Transverse colon (tissue), 3 donors: ENCODE data around the gene RAD51AP1.

Experiments
- CTCF ChIP-seq, 5 experiments: fragments of 200-600 bp in 3 of 5; fragments of 450-650 bp in 2 of 5; sonication (generic) in 3 of 5; IDR thresholded peaks; 1 replicate in 2 of 5; 2 replicates in 3 of 5; pipeline ENCODE4 v1.5.1; 2016 to 2017; ENCODE audit warnings: antibody characterized with exemption in 5 of 5, inconsistent platforms in 3 of 5, mild to moderate bottlenecking in 2 of 5, moderate library complexity in 1 of 5
- POLR2A ChIP-seq: fragments of 450-650 bp; IDR thresholded peaks from one replicate; pipeline ENCODE4 v1.6.1; 2016; ENCODE audit warnings: antibody characterized with exemption, mild to moderate bottlenecking, moderate library complexity

- no peak for TF ChIP-seq POLR2A
- no peak for TF ChIP-seq CTCF (IDR thresholded peaks at IDR 0.05)
These were observed 65.3 kb downstream of the RAD51AP1 start for GRCh38 chr12:4603946-4604345.
